GM19035 (cell line): ENCODE results near the gene SERINC2.
"Not testable (repeated sequence)": the region's sequence is repeated elsewhere in the genome, so short reads cannot be mapped to it uniquely, and the experiment has no call there.

ENCODE experiments used
- ATAC-seq: cut with Tn5 transposase; IDR thresholded peaks from one replicate; pipeline ENCODE4 v1.9.1; 2021; ENCODE audit not compliant: unreplicated experiment

The SERINC2 gene

DNA sequence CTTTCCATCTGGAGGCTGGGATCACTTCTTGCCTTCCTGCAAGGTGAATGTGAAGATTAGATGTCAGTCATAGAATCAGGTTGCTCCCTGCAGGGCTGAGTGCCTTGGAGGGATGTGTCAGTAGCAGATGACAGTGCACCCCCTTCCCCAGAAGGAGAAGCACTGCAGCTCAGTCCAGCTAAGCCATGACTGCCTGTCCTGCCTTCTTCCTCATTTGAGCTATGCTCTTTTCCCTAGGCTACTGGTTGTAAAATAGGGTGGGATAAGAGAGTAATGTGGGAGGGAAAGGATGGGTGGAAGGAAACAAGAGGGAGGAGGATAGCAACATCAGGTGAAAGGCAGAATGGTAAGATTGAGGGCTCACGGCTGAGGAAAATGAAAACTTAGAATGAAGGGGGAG is 29.0 kb upstream of the SERINC2 start:
- ATAC-seq, result no peak

DNA sequence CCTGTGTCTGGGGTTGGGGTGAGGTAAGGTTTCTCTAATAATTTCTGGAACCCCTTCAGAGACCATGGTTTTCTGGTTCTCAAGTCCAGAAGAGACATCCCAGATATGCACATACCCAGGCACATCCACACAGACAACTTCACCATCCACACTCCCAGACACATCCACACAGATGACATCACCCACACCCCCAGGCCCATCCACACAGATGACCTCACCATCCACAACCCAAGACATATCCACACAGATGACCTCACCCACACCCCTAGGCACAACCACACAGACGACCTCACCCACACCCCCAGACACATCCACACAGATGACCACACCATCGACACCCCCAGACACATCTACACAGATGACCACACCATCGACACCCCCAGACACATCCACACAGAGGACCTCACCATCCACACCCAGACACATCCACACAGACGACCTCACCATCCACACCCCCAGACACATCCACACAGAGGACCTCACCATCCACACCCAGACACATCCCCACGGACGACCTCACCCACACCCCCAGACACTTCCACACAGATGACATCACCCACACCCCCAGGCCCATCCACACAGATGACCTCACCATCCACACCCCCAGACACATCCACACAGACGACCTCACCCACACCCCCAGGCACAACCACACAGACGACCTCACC is 26.3 kb upstream of the SERINC2 start:
- not testable (repeated sequence) for ATAC-seq

DNA sequence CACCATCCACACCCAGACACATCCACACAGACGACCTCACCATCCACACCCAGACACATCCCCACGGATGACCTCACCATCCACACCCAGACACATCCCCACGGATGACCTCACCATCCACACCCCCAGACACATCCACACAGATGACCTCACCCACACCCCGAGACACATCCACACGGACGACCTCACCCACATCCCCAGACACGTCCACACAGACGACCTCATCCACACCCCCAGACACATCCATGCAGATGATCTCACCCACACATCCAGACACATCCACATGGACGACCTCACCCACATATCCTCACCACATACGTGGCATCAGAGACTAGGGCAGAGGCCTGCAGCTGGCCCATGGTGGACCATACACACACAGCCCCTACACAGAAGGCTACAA is 25.4 kb upstream of the SERINC2 start:
- ATAC-seq, result no peak

DNA sequence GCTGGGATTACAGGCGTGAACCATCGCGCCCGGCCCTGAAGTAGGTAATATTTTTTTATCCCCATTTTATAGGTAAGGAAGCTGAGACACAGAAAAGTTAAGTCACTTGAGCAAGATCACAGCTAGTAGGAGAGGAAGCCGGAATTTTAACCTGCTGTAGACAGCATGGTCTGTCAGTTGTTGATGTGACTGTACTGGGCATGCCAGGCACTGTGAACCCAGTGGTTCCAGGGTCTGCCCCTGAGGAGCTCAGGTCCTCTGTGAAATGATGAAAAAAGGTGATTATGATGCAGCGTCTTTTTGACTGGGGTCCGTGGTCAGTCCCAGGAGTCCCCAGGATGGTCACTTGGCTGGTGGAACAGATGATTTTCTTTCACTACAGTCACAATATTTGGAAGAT is 23.4 kb upstream of the SERINC2 start:
- no peak for ATAC-seq

DNA sequence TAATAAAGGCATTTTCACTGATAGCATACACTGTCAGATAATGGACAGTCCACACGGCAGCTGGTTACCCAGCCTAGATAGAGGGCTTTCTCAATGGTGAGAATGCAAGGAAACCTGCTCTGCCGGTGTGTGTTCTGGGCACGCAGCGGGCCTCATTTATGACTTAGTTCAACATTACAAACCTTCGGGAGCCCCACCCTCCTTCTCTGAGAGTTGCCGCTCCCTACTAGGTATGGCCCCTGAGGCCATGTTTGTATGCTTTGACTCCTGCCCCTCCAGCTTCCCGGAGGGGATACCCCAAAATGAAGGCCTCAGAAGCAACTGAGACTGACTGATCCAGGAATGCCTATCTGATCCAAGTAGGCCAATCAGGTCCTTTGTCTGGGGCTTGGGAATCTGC is 22.9 kb upstream of the SERINC2 start:
- no peak for ATAC-seq

DNA sequence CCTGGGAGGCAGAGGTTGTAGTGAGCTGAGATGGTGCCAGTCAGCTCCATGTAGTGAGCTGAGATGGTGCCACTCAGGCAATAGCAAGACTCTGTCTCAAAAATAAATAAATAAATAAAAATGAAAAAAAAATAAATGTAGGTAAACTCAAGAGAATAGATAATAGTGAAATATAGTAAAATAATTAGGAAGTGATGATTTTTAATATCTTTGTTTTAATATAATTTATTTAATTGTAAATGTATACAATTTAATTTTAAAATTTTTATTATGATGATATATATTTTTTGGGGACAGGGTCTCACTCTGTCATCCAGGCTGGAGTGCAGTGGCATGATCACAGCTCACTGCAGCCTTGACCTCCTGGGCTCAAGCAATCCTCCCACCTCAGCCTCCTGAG is 19.6 kb upstream of the SERINC2 start:
- ATAC-seq, result no peak

DNA sequence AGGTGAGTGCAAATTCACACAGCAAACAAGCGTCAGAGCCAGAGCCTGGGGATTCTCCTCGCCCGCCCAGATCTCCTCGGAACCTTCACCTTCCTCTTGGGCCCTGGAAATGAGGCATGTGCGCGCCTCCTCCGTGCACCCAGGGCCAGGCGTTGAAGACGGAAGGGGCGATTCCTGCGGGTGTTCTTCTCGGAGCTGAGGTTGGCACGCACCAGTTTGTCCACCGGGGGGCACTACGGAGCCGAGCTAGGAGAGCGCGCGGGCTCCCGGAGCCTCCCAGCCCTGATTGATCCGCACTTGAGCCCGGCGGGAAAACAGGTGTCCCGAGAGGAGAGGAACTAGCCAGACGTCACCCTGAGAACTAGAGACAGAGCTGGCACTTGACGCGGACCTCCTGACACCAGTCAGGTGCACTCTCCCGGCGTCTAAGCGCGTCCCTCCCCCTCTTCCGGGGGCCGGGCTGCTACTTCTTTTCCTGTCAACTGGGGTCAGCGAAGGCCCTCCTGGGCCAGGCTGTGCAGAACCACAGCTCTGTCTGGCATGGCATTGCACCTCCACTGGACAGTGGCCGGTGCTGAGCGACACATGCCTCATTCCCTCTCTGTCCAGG is 18.3 kb upstream of the SERINC2 start:
- ATAC-seq, result no peak

DNA sequence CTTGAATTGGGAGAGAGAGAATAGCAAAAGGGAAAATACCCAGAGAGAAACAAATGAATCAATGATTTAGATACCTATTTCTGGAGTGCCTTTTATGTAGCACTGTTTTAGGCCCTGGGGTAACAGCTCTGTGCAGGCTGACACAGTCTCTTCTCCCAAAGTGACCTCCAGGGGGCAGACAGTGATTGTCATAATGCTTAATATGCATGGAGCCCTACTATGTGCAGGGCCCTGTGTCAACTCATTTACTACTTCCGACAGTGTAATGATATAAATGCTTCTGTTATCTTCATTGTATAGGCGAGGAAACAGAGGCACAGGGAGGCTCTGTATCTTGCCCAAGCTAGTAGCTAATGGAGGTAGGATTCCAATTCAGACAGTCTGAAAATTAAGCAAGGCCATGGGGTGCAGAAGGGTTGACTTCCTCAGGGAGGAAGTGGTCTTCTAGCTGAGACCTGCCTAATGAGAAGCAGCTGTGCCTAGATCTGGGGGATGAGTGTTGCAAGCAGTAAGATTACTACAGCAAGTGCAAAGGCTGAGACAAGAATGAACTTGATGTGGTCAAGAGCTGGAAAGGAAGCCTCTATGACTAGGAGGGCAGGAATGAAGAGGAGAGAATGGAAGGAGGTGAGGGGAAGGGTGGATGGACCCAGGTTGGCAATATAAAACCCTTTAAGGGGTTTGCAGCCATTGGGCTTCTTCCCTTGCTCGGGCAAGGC is 16.2 kb upstream of the SERINC2 start:
- ATAC-seq, result no peak

DNA sequence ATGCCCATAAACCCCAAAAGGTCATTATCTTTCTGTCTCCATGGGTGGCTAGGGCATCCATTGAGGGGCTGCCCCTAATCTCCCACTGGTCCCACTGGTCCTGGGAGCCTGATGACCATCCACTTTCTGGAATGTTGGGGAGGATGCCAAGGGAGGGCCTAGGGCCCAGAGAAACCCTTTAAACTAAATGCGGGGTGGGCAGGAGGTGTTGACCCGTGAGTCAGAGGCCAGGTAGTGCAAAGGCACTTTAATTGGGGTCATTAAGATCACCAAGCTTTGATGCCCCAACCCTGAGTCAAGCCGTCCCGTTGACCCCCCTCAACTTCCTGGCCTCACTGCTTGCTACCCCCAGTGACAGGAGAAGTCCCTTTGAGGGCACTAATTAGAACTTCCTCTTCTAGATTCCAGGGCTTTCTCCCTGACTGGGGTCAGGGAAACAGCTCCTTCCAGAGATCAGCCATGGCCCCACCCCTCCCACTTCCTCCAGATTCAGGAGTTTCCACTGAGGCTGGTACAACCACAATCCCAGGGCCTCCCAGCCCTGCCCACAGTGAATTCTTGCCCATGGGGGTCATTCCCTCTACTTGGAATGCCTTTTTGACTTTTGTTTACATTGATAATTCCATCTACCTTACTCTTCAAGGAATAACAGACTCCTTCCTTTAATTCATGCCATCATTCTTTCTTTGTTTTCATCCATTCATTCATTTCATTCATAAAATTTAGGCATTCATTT is 15.5 kb upstream of the SERINC2 start:
- ATAC-seq, result no peak

DNA sequence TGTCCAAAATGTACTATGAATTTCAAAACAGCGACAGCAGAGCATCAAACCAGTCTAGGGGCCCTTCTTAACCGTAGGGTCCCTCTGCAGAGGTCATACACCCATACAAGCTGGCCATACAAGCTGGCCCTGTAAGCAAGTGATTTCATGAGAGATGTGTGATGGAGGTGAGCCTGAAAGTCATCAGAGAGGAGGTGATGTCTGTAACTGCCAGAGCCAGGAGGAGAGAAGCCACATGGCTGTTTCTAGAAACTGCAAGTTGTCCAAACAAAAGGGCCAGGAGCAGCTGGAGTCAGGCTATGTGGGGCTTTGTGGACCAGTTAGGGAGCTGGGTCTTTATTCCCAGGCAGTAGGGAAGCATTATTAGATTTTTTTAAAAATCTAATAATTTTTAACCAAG is 14.8 kb upstream of the SERINC2 start:
- ATAC-seq, result no peak

DNA sequence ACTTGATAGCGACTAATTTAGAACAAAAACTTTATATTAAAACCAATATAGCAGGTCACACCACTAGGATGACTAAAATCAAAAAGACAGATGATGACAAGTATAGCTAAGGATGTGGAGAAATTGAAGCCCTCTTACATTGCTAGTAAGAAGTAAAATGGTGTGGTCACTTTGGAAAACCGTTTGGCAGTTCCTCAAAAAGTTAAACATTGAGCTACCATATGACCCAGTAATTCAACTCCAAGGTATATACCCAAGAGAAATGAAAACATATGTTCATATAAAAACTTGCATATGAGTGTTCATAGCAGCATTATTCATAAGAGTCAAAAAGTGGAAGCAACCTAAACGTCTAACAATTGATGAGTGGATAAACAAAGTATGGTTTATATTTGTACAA is 13.0 kb upstream of the SERINC2 start:
- no peak for ATAC-seq

DNA sequence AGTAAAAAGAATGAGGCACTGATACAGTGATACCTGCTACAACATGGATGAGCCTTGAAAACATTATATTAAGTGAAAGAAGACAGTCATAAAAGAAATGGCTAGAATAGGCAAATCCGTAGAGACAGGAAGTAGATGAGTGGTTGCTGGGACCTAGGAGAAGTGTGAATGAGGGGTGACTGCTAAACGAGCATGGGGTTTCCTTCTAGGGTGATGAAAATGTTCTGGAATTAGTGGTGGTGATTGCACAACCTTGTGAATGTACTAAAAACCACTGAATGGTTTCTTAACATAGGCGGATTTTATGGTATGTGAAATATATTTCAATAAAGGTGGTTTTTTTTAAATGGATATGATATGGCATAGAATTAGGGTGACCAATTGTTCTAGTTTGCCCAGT is 12.6 kb upstream of the SERINC2 start:
- no peak for ATAC-seq

DNA sequence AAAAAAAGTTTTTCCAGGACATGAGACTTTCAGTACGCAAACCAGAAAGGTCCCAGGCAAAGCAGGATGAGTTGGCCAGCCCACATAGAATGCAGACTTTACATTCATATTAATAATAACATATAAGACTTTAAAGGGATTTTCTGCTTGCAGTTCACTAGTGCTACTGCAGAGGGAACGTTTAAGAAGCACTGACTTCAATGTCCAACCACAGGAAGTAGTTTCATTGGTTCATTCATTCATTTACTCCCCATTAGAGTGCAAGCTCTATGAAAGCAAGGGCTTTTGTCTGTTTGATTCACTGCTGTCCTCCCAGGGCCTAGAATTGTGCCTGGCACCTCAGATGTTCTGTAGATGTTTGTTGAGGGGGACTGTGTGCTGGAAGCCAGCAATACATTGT is 11.8 kb upstream of the SERINC2 start:
- ATAC-seq, result no peak

DNA sequence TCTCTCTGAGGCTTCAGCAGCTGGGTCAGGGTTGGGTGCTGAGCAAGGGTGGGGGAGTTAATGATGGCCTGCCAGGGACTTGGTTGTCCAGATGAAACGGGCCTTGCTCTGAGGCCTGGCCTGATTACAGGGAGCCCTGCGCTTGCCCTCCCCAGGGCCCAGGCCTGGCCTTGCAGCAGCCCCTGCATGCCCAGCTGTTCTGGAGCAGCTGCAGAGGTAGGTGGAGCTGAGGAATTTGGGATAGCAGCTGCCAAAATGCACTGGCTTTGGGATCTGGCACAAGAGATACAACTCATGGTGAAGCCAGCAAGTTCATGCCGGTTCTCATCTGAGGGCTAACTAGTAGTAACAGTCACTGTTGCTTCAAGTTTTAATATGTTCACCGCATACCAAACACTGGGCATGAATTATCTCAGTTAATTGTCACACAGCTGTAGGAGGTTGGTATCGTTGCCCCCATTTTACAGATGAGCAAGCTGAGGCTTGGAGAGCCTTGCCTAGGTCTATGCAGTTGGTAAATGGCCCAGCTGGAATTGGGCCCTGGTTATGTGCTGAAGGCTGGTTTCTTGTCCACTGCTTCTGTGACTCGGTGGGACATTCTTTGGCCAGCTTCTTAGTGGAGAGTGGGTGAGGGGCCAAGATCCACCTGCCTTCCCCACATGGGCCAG is 7.3 kb upstream of the SERINC2 start:
- ATAC-seq, result no peak

DNA sequence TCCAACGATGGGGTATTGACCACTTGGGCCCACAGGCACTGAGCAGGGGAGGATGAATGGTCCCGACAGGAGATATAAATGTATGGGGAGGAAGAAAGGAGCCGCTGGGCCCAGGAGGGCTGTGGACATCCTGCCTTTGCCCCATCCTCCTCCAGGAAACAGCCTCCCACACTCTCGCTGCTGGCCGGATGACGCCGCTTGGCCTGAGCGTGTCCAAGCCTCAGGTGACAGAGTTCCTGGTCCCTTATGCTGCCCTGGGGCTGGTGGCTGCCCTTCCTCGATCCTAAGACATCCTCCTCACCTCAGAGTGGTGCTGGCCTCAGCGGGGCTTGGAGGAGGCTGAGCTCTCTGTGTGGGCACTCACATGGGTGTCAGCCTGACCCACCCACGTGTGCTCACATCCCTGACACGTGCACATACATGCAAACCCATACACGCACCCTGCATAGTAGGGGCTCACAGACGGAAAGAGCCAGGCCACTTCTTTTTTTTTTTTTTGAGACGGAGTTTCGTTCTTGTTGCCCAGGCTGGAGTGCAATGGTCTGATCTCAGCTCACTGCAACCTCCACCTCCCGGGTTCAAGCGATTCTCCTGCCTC is 5.9 kb upstream of the SERINC2 start:
- no peak for ATAC-seq

DNA sequence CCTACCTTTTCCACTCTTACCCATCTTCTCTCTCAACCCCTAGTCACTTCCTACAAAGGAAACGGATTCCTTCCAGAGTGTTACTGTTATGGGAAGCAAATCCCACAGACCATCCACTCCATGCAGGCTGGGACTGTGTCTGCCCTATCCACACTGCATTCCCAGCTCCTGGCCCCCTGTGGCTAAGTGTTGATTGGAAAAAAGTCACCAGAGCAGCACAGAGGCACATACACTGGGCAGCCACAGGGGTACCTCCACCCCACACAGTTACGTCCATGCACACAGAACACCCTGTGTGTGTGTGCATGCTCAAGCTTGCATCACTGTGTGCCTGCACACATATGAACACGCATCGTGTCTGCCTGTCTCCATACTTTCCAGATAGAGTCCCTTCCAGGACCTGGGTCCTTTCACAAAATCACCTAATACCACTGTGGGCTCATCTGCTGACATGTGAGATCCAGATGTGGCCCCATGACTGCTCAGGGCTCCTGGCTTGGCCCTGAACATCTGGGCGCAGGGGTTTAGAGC is 4.2 kb upstream of the SERINC2 start:
- no peak for ATAC-seq

DNA sequence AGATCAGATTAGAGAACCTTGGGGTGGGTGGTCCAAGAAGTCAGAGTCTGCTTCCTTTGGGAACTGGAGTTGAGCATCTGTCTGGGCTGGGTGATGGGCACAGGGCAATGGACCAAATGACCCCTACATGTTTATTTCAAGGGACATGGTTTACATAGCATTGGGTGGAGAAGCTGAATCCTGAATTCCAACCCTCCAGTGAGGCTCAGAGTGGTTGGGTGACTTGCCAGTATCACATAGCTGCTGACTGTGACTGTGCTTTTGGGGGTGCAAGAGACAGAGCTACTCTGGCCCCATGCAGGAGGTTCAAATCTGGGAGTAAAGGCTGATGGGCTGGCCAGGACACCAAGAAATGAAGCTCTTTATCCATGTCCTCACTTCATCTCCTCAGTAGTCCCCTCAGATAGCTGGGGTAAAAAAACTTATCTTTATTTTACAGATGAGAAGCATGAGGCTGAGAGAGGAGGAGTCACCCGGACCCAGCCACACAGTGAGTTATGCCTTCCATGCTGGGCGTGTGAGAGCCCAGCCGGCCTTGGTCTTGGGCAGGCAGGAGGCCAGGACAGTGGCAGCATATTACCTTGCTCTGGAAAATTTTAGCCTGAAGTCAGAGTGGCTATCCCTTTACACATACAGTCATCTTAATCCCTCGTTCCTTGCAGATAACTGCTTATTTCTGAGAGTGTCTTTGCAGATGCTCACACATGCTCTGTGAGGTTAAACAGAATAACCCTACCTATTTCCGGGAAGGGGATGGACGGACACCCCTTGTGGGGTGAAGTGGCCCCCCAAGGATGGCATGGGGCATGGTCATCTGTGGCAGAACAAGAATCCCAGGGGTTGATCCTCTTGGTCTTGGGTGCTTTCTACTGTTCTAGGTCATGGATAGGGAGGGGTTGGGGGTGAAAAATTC is 2.8 kb upstream of the SERINC2 start:
- ATAC-seq, result no peak

DNA sequence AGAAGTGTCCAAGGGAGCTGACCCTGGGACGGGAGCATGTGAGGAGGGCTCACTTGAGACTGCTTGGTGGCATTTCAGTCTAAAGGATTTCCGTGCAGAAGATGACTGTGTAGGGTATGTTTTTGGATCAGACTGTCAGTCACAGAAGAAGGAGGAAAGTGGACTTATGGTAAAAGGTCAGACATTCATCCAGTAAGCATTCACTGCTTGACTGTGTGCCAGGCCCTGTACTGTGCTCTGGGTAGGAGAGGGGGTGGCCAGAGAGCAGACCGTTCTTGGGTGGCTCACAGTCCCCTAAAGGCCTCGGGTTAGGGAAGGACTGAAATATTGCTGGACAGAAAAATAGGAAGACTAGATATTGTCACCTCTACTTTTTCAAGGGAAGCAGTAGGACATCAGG is 2.1 kb upstream of the SERINC2 start:
- ATAC-seq, result no peak

DNA sequence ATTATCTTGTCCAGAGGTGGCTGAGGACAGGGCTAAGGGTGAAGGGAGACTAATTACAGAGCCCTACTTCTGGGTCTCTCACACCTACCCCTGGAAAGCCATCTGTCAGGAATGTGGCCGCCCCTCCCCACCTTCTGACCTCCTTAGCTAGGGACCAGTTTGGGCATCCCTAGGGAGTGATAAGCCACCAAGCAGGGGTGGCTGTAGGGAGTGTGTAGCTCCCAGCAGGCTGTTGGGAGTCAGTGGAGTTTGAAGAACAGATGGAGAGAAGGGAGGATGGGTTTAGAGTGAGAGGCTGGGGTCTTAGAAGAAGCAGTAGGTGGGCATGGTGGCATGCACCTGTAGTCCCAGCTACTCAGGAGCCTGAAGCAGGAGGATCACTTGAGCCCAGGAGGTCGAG is 808 bp upstream of the SERINC2 start:
- no peak for ATAC-seq
